PC-3 (cell line): ENCODE measurements around the gene NOS2.

Experiments
- CTCF ChIP-seq: fragments of 300-600 bp; sonication (generic); conservative IDR thresholded peaks from 2 replicates; pipeline ENCODE4 v1.5.1; 2017; ENCODE audit warnings: antibody characterized with exemption, low read depth, mild to moderate bottlenecking, low read length
- EZH2 ChIP-seq: fragments of 300-600 bp; sonication (generic); IDR thresholded peaks from one replicate; pipeline ENCODE4 v1.6.1; 2017; ENCODE audit warnings: antibody characterized with exemption, mild to moderate bottlenecking, low read length; ENCODE audit not compliant: unreplicated experiment
- EZH2phosphoT487 ChIP-seq: fragments of 300-600 bp; sonication (generic); IDR thresholded peaks from 2 replicates; pipeline ENCODE4 v1.6.1; 2018; ENCODE audit warnings: mild to moderate bottlenecking, antibody characterized with exemption, low read length, borderline replicate concordance

- TF ChIP-seq CTCF (no peak), EZH2phosphoT487 (no peak), EZH2 (no peak)
Measured at GRCh38 chr17:27793906-27794569, 6.3 kb downstream of the NOS2 start.
